ENCODE data around the gene WDR1.

GRCh38 chr4:10124167-10124930, 7.8 kb upstream of the WDR1 start:
- TF ChIP-seq, protein P1, sequence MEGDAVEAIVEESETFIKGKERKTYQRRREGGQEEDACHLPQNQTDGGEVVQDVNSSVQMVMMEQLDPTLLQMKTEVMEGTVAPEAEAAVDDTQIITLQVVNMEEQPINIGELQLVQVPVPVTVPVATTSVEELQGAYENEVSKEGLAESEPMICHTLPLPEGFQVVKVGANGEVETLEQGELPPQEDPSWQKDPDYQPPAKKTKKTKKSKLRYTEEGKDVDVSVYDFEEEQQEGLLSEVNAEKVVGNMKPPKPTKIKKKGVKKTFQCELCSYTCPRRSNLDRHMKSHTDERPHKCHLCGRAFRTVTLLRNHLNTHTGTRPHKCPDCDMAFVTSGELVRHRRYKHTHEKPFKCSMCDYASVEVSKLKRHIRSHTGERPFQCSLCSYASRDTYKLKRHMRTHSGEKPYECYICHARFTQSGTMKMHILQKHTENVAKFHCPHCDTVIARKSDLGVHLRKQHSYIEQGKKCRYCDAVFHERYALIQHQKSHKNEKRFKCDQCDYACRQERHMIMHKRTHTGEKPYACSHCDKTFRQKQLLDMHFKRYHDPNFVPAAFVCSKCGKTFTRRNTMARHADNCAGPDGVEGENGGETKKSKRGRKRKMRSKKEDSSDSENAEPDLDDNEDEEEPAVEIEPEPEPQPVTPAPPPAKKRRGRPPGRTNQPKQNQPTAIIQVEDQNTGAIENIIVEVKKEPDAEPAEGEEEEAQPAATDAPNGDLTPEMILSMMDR (IDR thresholded peaks at IDR 0.05), result no peak
- no peak for TF ChIP-seq EP300 (IDR thresholded peaks at IDR 0.05; ENCODE audit: low read depth)

Measured in transverse colon (tissue), 3 donors.